ENCODE measurements around the gene SEMA3C. TPM values are rescaled to one million over a fixed set of nuclear protein-coding genes. Genes with fewer than 3 reads are reported as not detected.

The SEMA3C gene
- polyA plus RNA-seq, 1 donor from 2014 or later: 386 TPM

- Histone ChIP-seq H3K9me3 (ENCODE audit: low read length) (no peaks in the 10 kb centered on the region), H3K9me2 (ENCODE audit: insufficient read depth, low read length) (no peaks in the 10 kb centered on the region), H3K4me2 (ENCODE audit: low read length) (no peak overlapping the region), H2AFZ (ENCODE audit: low read depth, low read length) (no peak overlapping the region), H3K36me3 (ENCODE audit: insufficient read depth, low read length) (no peaks in the 10 kb centered on the region), H3K4me3 (ENCODE audit: low read length) (no peak overlapping the region), H3K79me2 (replicated peaks; ENCODE audit: insufficient read depth, low read length) (no peaks in the 10 kb centered on the region), H4K20me1 (ENCODE audit: insufficient read depth) (no peaks in the 10 kb centered on the region), H3K27me3 (ENCODE audit: insufficient read depth, low read depth, low read length) (no peaks in the 10 kb centered on the region), H3F3A (ENCODE audit: insufficient read depth, low read length, poor library complexity, severe bottlenecking) (peaks cover 13% of the 10 kb centered on the region), H3K27ac (ENCODE audit: low read length) (no peak overlapping the region), H3K9ac (ENCODE audit: low read length) (no peak overlapping the region)
- TF ChIP-seq POLR2AphosphoS5 (IDR thresholded peaks at IDR 0.05) (no peak), TAF1 (IDR thresholded peaks at IDR 0.05; ENCODE audit: low read depth) (no peak), CTCF (IDR thresholded peaks at IDR 0.05; ENCODE audit: poor library complexity, severe bottlenecking) (no peak), EZH2 (IDR thresholded peaks at IDR 0.05; ENCODE audit: borderline replicate concordance, insufficient read depth, low read length, poor library complexity, severe bottlenecking) (no peak), EP300 (conservative IDR thresholded peaks at IDR 0.05; ENCODE audit: poor library complexity, severe bottlenecking) (no peak), SMC3 (conservative IDR thresholded peaks at IDR 0.05; ENCODE audit: poor library complexity) (no peak), MXI1 (conservative IDR thresholded peaks at IDR 0.05; ENCODE audit: poor library complexity, severe bottlenecking) (no peak), REST (IDR thresholded peaks at IDR 0.05; ENCODE audit: borderline replicate concordance) (no peak), RAD21 (conservative IDR thresholded peaks at IDR 0.05) (no peak)
Measured at GRCh38 chr7:80945976-80946375, 27.1 kb upstream of the SEMA3C start.

GRCh38 chr7:80943342-80943741, 24.5 kb upstream of the SEMA3C start:
- Histone ChIP-seq H3K9me3 (ENCODE audit: low read length) (no peaks in the 10 kb centered on the region), H3F3A (ENCODE audit: insufficient read depth, low read length, poor library complexity, severe bottlenecking) (peaks cover 3% of the 10 kb centered on the region), H3K79me2 (replicated peaks; ENCODE audit: insufficient read depth, low read length) (no peaks in the 10 kb centered on the region), H3K36me3 (ENCODE audit: insufficient read depth, low read length) (no peaks in the 10 kb centered on the region), H3K27ac (ENCODE audit: low read length) (no peak overlapping the region), H3K4me3 (ENCODE audit: low read length) (no peak overlapping the region), H3K9me2 (ENCODE audit: insufficient read depth, low read length) (no peaks in the 10 kb centered on the region), H3K27me3 (ENCODE audit: insufficient read depth, low read depth, low read length) (no peaks in the 10 kb centered on the region), H2AFZ (ENCODE audit: low read depth, low read length) (no peak overlapping the region), H4K20me1 (ENCODE audit: insufficient read depth) (no peaks in the 10 kb centered on the region), H3K4me2 (ENCODE audit: low read length) (no peak overlapping the region), H3K9ac (ENCODE audit: low read length) (no peak overlapping the region)
- TF ChIP-seq EZH2 (IDR thresholded peaks at IDR 0.05; ENCODE audit: borderline replicate concordance, insufficient read depth, low read length, poor library complexity, severe bottlenecking): no peak
- no peak for TF ChIP-seq CTCF (IDR thresholded peaks at IDR 0.05; ENCODE audit: poor library complexity, severe bottlenecking)
- TF ChIP-seq RAD21 (conservative IDR thresholded peaks at IDR 0.05): no peak
- no peak for TF ChIP-seq MXI1 (conservative IDR thresholded peaks at IDR 0.05; ENCODE audit: poor library complexity, severe bottlenecking)
- TF ChIP-seq REST (IDR thresholded peaks at IDR 0.05; ENCODE audit: borderline replicate concordance): no peak
- TF ChIP-seq POLR2AphosphoS5 (IDR thresholded peaks at IDR 0.05): no peak
- no peak for TF ChIP-seq SMC3 (conservative IDR thresholded peaks at IDR 0.05; ENCODE audit: poor library complexity)
- no peak for TF ChIP-seq TAF1 (IDR thresholded peaks at IDR 0.05; ENCODE audit: low read depth)
- TF ChIP-seq EP300 (conservative IDR thresholded peaks at IDR 0.05; ENCODE audit: poor library complexity, severe bottlenecking): no peak

All from neural cell (in vitro differentiated cells).